Stomach (tissue), 4 donors: ENCODE measurements around the gene RBM47.

Experiments used
- POLR2A ChIP-seq, 4 donors: fragments of 450-650 bp; IDR thresholded peaks; one replicate each; pipeline ENCODE4 v1.6.1; 2016; ENCODE audit warnings: antibody characterized with exemption in 4 of 4, control low read depth in 2 of 4, mild to moderate bottlenecking in 1 of 4, moderate library complexity in 1 of 4
- POLR2AphosphoS5 ChIP-seq, 3 donors: sonication (generic); formaldehyde crosslinking; IDR thresholded peaks; one replicate each; pipeline ENCODE4 v1.6.1; 2016; ENCODE audit warnings: antibody characterized with exemption in 3 of 3
- TF ChIP-seq, protein P1 (sequence below), 7 experiments: fragments of 450-650 bp in 4 of 7; fragments of 200-600 bp in 3 of 7; sonication (generic) in 3 of 7; IDR thresholded peaks; one replicate each; pipeline ENCODE4 v1.5.1; 2016 to 2019; ENCODE audit warnings: antibody characterized with exemption in 7 of 7, control low read depth in 2 of 7, mild to moderate bottlenecking in 1 of 7

DNA sequence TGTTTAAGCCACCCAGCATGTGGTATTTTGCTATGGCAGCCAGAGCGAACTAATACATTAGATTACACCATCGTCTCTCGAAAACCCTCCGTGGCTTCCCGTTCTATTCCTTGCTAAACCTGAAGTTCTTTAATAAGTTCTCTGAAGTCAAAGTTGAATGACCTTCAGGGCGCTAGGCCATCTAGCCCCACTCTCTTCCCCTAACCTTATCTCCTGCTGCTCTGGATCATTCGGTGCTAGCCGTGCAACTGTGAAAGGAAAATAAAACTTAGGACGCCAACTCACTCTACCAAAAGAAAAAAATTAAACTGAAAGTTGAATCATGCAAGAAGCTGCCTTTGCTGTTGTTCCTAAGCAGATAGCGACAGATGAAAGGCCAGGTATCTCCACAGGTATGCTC, 254.6 kb downstream of the RBM47 start:
- TF ChIP-seq, protein P1, sequence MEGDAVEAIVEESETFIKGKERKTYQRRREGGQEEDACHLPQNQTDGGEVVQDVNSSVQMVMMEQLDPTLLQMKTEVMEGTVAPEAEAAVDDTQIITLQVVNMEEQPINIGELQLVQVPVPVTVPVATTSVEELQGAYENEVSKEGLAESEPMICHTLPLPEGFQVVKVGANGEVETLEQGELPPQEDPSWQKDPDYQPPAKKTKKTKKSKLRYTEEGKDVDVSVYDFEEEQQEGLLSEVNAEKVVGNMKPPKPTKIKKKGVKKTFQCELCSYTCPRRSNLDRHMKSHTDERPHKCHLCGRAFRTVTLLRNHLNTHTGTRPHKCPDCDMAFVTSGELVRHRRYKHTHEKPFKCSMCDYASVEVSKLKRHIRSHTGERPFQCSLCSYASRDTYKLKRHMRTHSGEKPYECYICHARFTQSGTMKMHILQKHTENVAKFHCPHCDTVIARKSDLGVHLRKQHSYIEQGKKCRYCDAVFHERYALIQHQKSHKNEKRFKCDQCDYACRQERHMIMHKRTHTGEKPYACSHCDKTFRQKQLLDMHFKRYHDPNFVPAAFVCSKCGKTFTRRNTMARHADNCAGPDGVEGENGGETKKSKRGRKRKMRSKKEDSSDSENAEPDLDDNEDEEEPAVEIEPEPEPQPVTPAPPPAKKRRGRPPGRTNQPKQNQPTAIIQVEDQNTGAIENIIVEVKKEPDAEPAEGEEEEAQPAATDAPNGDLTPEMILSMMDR (IDR thresholded peaks at IDR 0.05): no peak
- TF ChIP-seq POLR2A (IDR thresholded peaks at IDR 0.05) (no peak), POLR2AphosphoS5 (IDR thresholded peaks at IDR 0.05) (no peak)
